HFFc6 (cell line): Measurements from ENCODE around the gene ADIPOQ. TPM values are rescaled to one million over a fixed set of nuclear protein-coding genes. Genes with fewer than 3 reads are reported as not detected.
"Not testable (repeated sequence)": the region's sequence is repeated elsewhere in the genome, so short reads cannot be mapped to it uniquely, and the experiment has no call there.

Experiments used
- DNase-seq: peaks from one replicate; pipeline ENCODE4 v3.0.0-alpha.2; 2018
- H3K27ac Mint-ChIP-seq: 2 replicates; pipeline ENCODE4 v1.8.0; 2020; ENCODE audit warnings: mild to moderate bottlenecking, mixed read lengths
- H3K27me3 Mint-ChIP-seq: 2 replicates; pipeline ENCODE4 v1.8.0; 2021; ENCODE audit warnings: mild to moderate bottlenecking, moderate library complexity, mixed read lengths; ENCODE audit not compliant: insufficient read depth
- H3K36me3 Mint-ChIP-seq: 2 replicates; pipeline ENCODE4 v1.8.0; 2021; ENCODE audit warnings: low read depth, mixed read lengths
- H3K4me1 Mint-ChIP-seq: 2 replicates; pipeline ENCODE4 v1.8.0; 2020; ENCODE audit warnings: low read depth, mixed read lengths
- H3K4me3 Mint-ChIP-seq: 2 replicates; pipeline ENCODE4 v1.8.0; 2020; ENCODE audit warnings: mild to moderate bottlenecking, moderate library complexity, mixed read lengths
- H3K9me3 Mint-ChIP-seq: 2 replicates; pipeline ENCODE4 v1.8.0; 2020; ENCODE audit warnings: mild to moderate bottlenecking, mixed read lengths
- CTCF ChIP-seq: fragments of 200-600 bp; sonication (generic); IDR thresholded peaks from 2 replicates; pipeline ENCODE4 v1.5.0; 2021; ENCODE audit warnings: antibody characterized with exemption, mild to moderate bottlenecking
- total RNA-seq, 6 experiments: library from RNA; stranded (reverse); fragmentation: NEBNext Ultra II Directional; extraction: Animal tissue kit (Norgen Biotek cat#: 25700); gene quantifications; 2 replicates in 1 of 6; 3 replicates in 5 of 6; pipeline ENCODE4 v1.2.3, GENCODE V29; 2021

The ADIPOQ gene
- total RNA-seq, 6 experiments from 2014 or later = not detected

GRCh38 chr3:186869253-186870100, 27.0 kb downstream of the ADIPOQ start:
- H3K4me1 Mint-ChIP-seq = peaks cover 11% of the 10 kb centered on the region
- no peak for TF ChIP-seq CTCF
- H3K9me3 Mint-ChIP-seq = no peaks in the 10 kb centered on the region
- DNase-seq = peak; percentile 22
- H3K27me3 Mint-ChIP-seq = peaks cover 2% of the 10 kb centered on the region
- H3K4me3 Mint-ChIP-seq = no peak overlapping the region
- H3K36me3 Mint-ChIP-seq = no peaks in the 10 kb centered on the region
- H3K27ac Mint-ChIP-seq = 0 out of 2 replicates have a peak overlapping the region, but pooled peaks have one; percentile 42

GRCh38 chr3:186870421-186871201, 28.1 kb downstream of the ADIPOQ start:
- Mint-ChIP-seq H3K27me3 (peaks cover 2% of the 10 kb centered on the region), H3K36me3 (no peaks in the 10 kb centered on the region), H3K4me1 (peaks cover 11% of the 10 kb centered on the region), H3K27ac (no peak overlapping the region), H3K4me3 (no peak overlapping the region), H3K9me3 (no peaks in the 10 kb centered on the region)
- TF ChIP-seq CTCF = no peak
- no peak for DNase-seq

- H3K27ac Mint-ChIP-seq = no peak overlapping the region
- DNase-seq = no peak
- H3K9me3 Mint-ChIP-seq = no peaks in the 10 kb centered on the region; the same call in 1 of the 2 replicates
- TF ChIP-seq CTCF = no peak
- H3K4me1 Mint-ChIP-seq = peaks cover 11% of the 10 kb centered on the region
- peaks cover 2% of the 10 kb centered on the region for H3K27me3 Mint-ChIP-seq
- H3K36me3 Mint-ChIP-seq = no peaks in the 10 kb centered on the region
- no peak overlapping the region for H3K4me3 Mint-ChIP-seq
Measured at GRCh38 chr3:186871403-186871924, 29.0 kb downstream of the ADIPOQ start.

- not testable (repeated sequence) for DNase-seq, H3K27me3 Mint-ChIP-seq, H3K27ac Mint-ChIP-seq, H3K36me3 Mint-ChIP-seq, H3K9me3 Mint-ChIP-seq, H3K4me3 Mint-ChIP-seq
- H3K4me1 Mint-ChIP-seq = peaks cover 11% of the 10 kb centered on the region
Measured at GRCh38 chr3:186873796-186874195, 31.3 kb downstream of the ADIPOQ start.

- H3K27ac Mint-ChIP-seq, H3K36me3 Mint-ChIP-seq, H3K4me3 Mint-ChIP-seq, H3K9me3 Mint-ChIP-seq, H3K27me3 Mint-ChIP-seq, H3K4me1 Mint-ChIP-seq, DNase-seq: not testable (repeated sequence)
Measured at GRCh38 chr3:186874216-186874615, 31.7 kb downstream of the ADIPOQ start.

- H3K4me1 Mint-ChIP-seq, H3K4me3 Mint-ChIP-seq: not testable (repeated sequence)
Measured at GRCh38 chr3:186874841-186875240, 32.3 kb downstream of the ADIPOQ start.

GRCh38 chr3:186875708-186876107, 33.2 kb downstream of the ADIPOQ start:
- Mint-ChIP-seq H3K4me1 (peaks cover 6% of the 10 kb centered on the region), H3K9me3 (no peaks in the 10 kb centered on the region; the same call in 1 of the 2 replicates), H3K4me3 (no peak overlapping the region), H3K36me3 (no peaks in the 10 kb centered on the region), H3K27me3 (peaks cover 2% of the 10 kb centered on the region), H3K27ac (no peak overlapping the region)
- no peak for DNase-seq
- no peak for TF ChIP-seq CTCF

More at GRCh38 chr3:186874841-186875240, 32.3 kb downstream of the ADIPOQ start:
- DNase-seq, H3K36me3 Mint-ChIP-seq, H3K9me3 Mint-ChIP-seq, H3K27ac Mint-ChIP-seq, H3K27me3 Mint-ChIP-seq: not testable (repeated sequence)
